Measurements from ENCODE around the gene FLT1.

GRCh38 chr13:28494778-28495537 is at the start of gene FLT1:
- no peak for TF ChIP-seq NFE2L2 (IDR thresholded peaks at IDR 0.05; ENCODE audit: low read length)
- TF ChIP-seq ZBTB46 (CRISPR knock-in tag; IDR thresholded peaks at IDR 0.05; ENCODE audit: borderline replicate concordance), result no peak
- no peak for TF ChIP-seq CTCF (CRISPR knock-in tag; IDR thresholded peaks at IDR 0.05)
- no peak for TF ChIP-seq ZNF782 (CRISPR knock-in tag; IDR thresholded peaks at IDR 0.05; ENCODE audit: borderline replicate concordance)
- TF ChIP-seq ESRRA (CRISPR knock-in tag; IDR thresholded peaks at IDR 0.05; ENCODE audit: low read depth), result no peak
- no peak for TF ChIP-seq ZFP90 (CRISPR knock-in tag; IDR thresholded peaks at IDR 0.05; ENCODE audit: borderline replicate concordance)
- no peak for TF ChIP-seq ZBTB42 (CRISPR knock-in tag; IDR thresholded peaks at IDR 0.05)
- no peak for TF ChIP-seq ELK4 (CRISPR knock-in tag; IDR thresholded peaks at IDR 0.05; ENCODE audit: borderline replicate concordance)
- no peak for TF ChIP-seq TAF1 (CRISPR knock-in tag; IDR thresholded peaks at IDR 0.05)
- no peak for TF ChIP-seq HCFC1 (IDR thresholded peaks at IDR 0.05; ENCODE audit: low read depth, low read length)
- TF ChIP-seq SNRNP70 (IDR thresholded peaks at IDR 0.05; ENCODE audit: low read depth, low read length), result no peak
- TF ChIP-seq SP1 (IDR thresholded peaks at IDR 0.05), result no peak
- no peak for TF ChIP-seq SP1 (CRISPR knock-in tag; IDR thresholded peaks at IDR 0.05)
- TF ChIP-seq AGO2 (optimal IDR thresholded peaks at IDR 0.05; ENCODE audit: low read depth, low read length), result no peak
